Astrocyte (in vitro differentiated cells and primary cell): ENCODE measurements around the gene C15orf39.

Experiments used
- CTCF ChIP-seq: IDR thresholded peaks from 2 replicates; pipeline ENCODE4 v1.5.1; 2011; ENCODE audit warnings: low read depth, mild to moderate bottlenecking, inconsistent platforms, low read length, moderate library complexity; ENCODE audit not compliant: insufficient read depth
- EZH2 ChIP-seq: IDR thresholded peaks from 2 replicates; pipeline ENCODE4 v1.6.1; 2012; ENCODE audit warnings: mild to moderate bottlenecking, low read length, inconsistent platforms; ENCODE audit not compliant: insufficient read depth

GRCh38 chr15:75192307-75192706, 9.4 kb upstream of the C15orf39 start:
- TF ChIP-seq CTCF (no peak), EZH2 (no peak)
